Activated CD4-positive, alpha-beta T cell treated with anti-CD3 and anti-CD28 coated beads for 1 hour (primary cell): ENCODE results near the gene AMD1.
A peak's percentile ranks its signal among the peaks of the same experiment; 100 is the strongest.
"Not testable (repeated sequence)": the region's sequence is repeated elsewhere in the genome, so short reads cannot be mapped to it uniquely, and the experiment has no call there.

ENCODE experiments used
- DNase-seq: peaks from one replicate; pipeline ENCODE4 v3.0.0-alpha.2; 2020

Gene AMD1

GRCh38 chr6:110873981-110874879, at the start of gene AMD1:
AMD1 (plus strand) TSS chr6:110874785; CDS start chr6:110875106, 321 bp downstream.
- DNase-seq, result peak; percentile 93

- DNase-seq, result no peak
Measured at GRCh38 chr6:110826236-110827129, 48.1 kb upstream of the AMD1 start.

GRCh38 chr6:110828396-110828795, 46.2 kb upstream of the AMD1 start:
- DNase-seq, result no peak

GRCh38 chr6:110831405-110831804, 43.2 kb upstream of the AMD1 start:
- no peak for DNase-seq

- DNase-seq, result no peak
Measured at GRCh38 chr6:110833831-110834230, 40.8 kb upstream of the AMD1 start.

- not testable (repeated sequence) for DNase-seq
Measured at GRCh38 chr6:110835751-110836150, 38.8 kb upstream of the AMD1 start.

- DNase-seq, result no peak
Measured at GRCh38 chr6:110841266-110841665, 33.3 kb upstream of the AMD1 start.

- DNase-seq, result no peak
Measured at GRCh38 chr6:110849781-110850180, 24.8 kb upstream of the AMD1 start.

- DNase-seq, result no peak
Measured at GRCh38 chr6:110852773-110853172, 21.8 kb upstream of the AMD1 start.

GRCh38 chr6:110853754-110854477, 20.7 kb upstream of the AMD1 start:
- no peak for DNase-seq

- no peak for DNase-seq
Measured at GRCh38 chr6:110856296-110856695, 18.3 kb upstream of the AMD1 start.

GRCh38 chr6:110858016-110858415, 16.6 kb upstream of the AMD1 start:
- DNase-seq, result no peak

- DNase-seq, result no peak
Measured at GRCh38 chr6:110858562-110859214, 15.9 kb upstream of the AMD1 start.

GRCh38 chr6:110859335-110859792, 15.2 kb upstream of the AMD1 start:
- no peak for DNase-seq

GRCh38 chr6:110864824-110865223, 9.8 kb upstream of the AMD1 start:
- DNase-seq, result no peak

- peak; percentile 33 for DNase-seq
Measured at GRCh38 chr6:110874880-110875547, 429 bp downstream of the AMD1 start.

- DNase-seq, result peak; percentile 55
Measured at GRCh38 chr6:110875548-110876169, 1.1 kb downstream of the AMD1 start.

- DNase-seq, result peak; percentile 37
Measured at GRCh38 chr6:110876170-110876773, 1.7 kb downstream of the AMD1 start.

GRCh38 chr6:110876806-110877564, 2.4 kb downstream of the AMD1 start:
- DNase-seq, result no peak

GRCh38 chr6:110877569-110877968, 3.0 kb downstream of the AMD1 start:
- no peak for DNase-seq
